ENCODE data around the gene DHX16.

GRCh38 chr6:30714263-30714662 is 41.5 kb upstream of the DHX16 start:
- TF ChIP-seq CTCF (IDR thresholded peaks at IDR 0.05; ENCODE audit: low read length) (no peak), EZH2 (optimal IDR thresholded peaks at IDR 0.05; ENCODE audit: low read depth, low read length) (no peak)
